IgD-negative memory B cell (primary cell): Measurements from ENCODE around the gene RUBCNL. TPM values are rescaled to one million over a fixed set of nuclear protein-coding genes. Genes with fewer than 3 reads are reported as not detected.
"Not testable (repeated sequence)": the region's sequence is repeated elsewhere in the genome, so short reads cannot be mapped to it uniquely, and the experiment has no call there.

Source experiments
- H3K27ac Mint-ChIP-seq, 3 donors: one replicate each; pipeline ENCODE4 v1.8.0; 2020 to 2022; ENCODE audit warnings: mild to moderate bottlenecking in 3 of 3, mixed read lengths in 3 of 3, moderate library complexity in 1 of 3
- H3K27me3 Mint-ChIP-seq: one replicate; pipeline ENCODE4 v1.8.0; 2021; ENCODE audit warnings: mixed read lengths
- H3K36me3 Mint-ChIP-seq: one replicate; pipeline ENCODE4 v1.8.0; 2020; ENCODE audit warnings: mild to moderate bottlenecking, mixed read lengths
- H3K4me1 Mint-ChIP-seq, 3 donors: one replicate each; pipeline ENCODE4 v1.8.0; 2020 to 2022; ENCODE audit warnings: mixed read lengths in 3 of 3, mild to moderate bottlenecking in 1 of 3
- H3K4me3 Mint-ChIP-seq, 4 donors: one replicate each; pipeline ENCODE4 v1.8.0; 2020 to 2022; ENCODE audit warnings: mild to moderate bottlenecking in 4 of 4, mixed read lengths in 4 of 4, moderate library complexity in 3 of 4
- H3K9me3 Mint-ChIP-seq, 3 donors: one replicate each; pipeline ENCODE4 v1.8.0; 2020 to 2021; ENCODE audit warnings: mixed read lengths in 3 of 3, mild to moderate bottlenecking in 1 of 3
- polyA plus RNA-seq: library from polyadenylated mRNA; unstranded; fragments of 300-500 nt; fragmentation: Illumina TruSeq; gene quantifications from one replicate; pipeline ENCODE4 v1.2.3, GENCODE V29; 2021

RUBCNL gene, protein sequence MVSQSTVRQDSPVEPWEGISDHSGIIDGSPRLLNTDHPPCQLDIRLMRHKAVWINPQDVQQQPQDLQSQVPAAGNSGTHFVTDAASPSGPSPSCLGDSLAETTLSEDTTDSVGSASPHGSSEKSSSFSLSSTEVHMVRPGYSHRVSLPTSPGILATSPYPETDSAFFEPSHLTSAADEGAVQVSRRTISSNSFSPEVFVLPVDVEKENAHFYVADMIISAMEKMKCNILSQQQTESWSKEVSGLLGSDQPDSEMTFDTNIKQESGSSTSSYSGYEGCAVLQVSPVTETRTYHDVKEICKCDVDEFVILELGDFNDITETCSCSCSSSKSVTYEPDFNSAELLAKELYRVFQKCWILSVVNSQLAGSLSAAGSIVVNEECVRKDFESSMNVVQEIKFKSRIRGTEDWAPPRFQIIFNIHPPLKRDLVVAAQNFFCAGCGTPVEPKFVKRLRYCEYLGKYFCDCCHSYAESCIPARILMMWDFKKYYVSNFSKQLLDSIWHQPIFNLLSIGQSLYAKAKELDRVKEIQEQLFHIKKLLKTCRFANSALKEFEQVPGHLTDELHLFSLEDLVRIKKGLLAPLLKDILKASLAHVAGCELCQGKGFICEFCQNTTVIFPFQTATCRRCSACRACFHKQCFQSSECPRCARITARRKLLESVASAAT
- 82.6 TPM for polyA plus RNA-seq

DNA sequence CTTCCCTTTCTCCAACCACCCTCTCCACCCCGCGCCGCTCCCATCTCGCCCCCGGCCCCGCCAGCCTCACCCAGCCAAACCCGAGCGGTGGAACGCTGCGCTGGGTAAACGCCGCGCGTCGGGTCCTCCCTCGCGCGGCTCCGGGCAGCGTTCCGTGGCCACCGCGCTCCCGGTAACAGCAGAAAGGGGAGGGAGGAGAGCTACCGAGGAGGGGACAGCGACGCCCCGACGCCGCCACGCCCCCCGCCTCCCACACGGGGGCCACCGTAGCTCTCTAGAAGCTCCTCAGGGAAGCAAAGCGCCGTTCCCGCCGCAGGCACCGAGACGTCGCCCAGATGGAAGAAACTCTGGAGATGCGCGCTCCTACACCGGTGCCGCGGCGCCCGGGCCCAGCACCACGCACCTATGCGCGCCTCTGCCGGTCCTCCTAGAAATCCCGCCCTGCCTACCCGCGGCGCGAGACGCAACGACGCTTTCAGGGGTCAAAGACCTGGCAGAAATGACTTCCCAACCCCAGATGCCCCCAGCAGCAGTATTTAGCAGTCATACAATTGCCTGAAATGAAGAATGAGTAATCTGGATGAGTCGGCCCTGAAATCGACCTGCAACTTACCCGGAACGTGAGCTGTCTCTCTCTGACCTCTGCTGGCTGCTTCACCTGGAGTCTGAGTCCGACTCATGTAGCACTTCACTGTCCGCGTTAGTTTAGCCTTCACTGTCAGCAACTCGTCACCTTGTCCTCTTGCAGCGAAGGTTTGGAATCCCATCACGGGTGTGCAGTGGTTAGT is at the start of gene RUBCNL:
Gene RUBCNL, minus strand, starts transcription at position 189 of the 788 bp plus-strand sequence. CDS start 14,777 bp downstream, outside the sequence.
- H3K4me3 Mint-ChIP-seq = peak within 1 kb of the TSS; percentile 94 to 99 (median 98)
- peaks cover 5% of the 10 kb centered on the region for H3K36me3 Mint-ChIP-seq
- no peaks in the 10 kb centered on the region for H3K27me3 Mint-ChIP-seq
- H3K9me3 Mint-ChIP-seq = no peaks in the 10 kb centered on the region
- peak within 1 kb of the TSS; percentile 84 to 98 (median 93) for H3K27ac Mint-ChIP-seq
- H3K4me1 Mint-ChIP-seq = peaks cover 26 to 40% (median 34%) of the 10 kb centered on the region in 3 donors

GRCh38 chr13:46429558-46429957 is 42.5 kb upstream of the RUBCNL start:
- not testable (repeated sequence) for H3K27ac Mint-ChIP-seq, H3K27me3 Mint-ChIP-seq, H3K36me3 Mint-ChIP-seq, H3K4me3 Mint-ChIP-seq, H3K9me3 Mint-ChIP-seq, H3K4me1 Mint-ChIP-seq

GRCh38 chr13:46405457-46405856 is 18.4 kb upstream of the RUBCNL start:
- H3K27me3 Mint-ChIP-seq = no peaks in the 10 kb centered on the region
- peaks cover 22 to 45% (median 32%) of the 10 kb centered on the region in 3 donors for H3K4me1 Mint-ChIP-seq
- no peak overlapping the region for H3K27ac Mint-ChIP-seq
- H3K36me3 Mint-ChIP-seq = no peaks in the 10 kb centered on the region
- peak overlapping the region in 1 of 4 donors; percentile 0 for H3K4me3 Mint-ChIP-seq
- H3K9me3 Mint-ChIP-seq = peaks cover 0 to 3% (median 0%) of the 10 kb centered on the region in 3 donors

DNA sequence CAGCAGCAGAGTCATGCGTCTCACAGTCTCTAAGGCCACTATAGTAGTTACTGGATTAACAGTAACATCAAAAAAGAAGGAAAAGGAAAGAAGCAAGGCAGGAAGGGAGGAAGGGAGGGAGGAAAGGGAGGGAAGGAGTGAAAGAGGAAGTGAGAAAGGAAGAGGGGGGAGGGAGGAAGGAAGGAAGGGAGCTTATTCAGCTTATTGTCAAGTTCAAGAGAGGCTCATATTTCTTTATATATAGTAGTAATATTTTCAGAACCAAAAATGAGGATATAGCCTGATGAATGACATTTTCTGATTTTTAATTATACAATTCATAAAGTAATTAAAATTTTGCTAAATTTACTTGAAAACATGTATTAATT is 17.7 kb upstream of the RUBCNL start:
- H3K36me3 Mint-ChIP-seq = no peaks in the 10 kb centered on the region
- H3K4me1 Mint-ChIP-seq = peaks cover 22 to 46% (median 36%) of the 10 kb centered on the region in 3 donors
- H3K27ac Mint-ChIP-seq = no peak overlapping the region
- H3K9me3 Mint-ChIP-seq = peaks cover 0 to 3% (median 0%) of the 10 kb centered on the region in 3 donors
- H3K4me3 Mint-ChIP-seq = peak overlapping the region in 2 of 4 donors; percentile 32 to 33
- no peaks in the 10 kb centered on the region for H3K27me3 Mint-ChIP-seq

- Mint-ChIP-seq H3K36me3 (no peaks in the 10 kb centered on the region), H3K4me3 (peak overlapping the region in 2 of 4 donors; percentile 32 to 33), H3K9me3 (peaks cover 0 to 3% (median 0%) of the 10 kb centered on the region in 3 donors), H3K4me1 (peaks cover 22 to 46% (median 36%) of the 10 kb centered on the region in 3 donors), H3K27ac (no peak overlapping the region), H3K27me3 (no peaks in the 10 kb centered on the region)
These were observed 17.0 kb upstream of the RUBCNL start for GRCh38 chr13:46403851-46404732.

- Mint-ChIP-seq H3K4me1 (peaks cover 22 to 46% (median 36%) of the 10 kb centered on the region in 3 donors), H3K9me3 (peaks cover 0 to 3% (median 0%) of the 10 kb centered on the region in 3 donors), H3K36me3 (no peaks in the 10 kb centered on the region), H3K27ac (peak overlapping the region in 1 of 3 donors; percentile 87), H3K27me3 (no peaks in the 10 kb centered on the region), H3K4me3 (no peak overlapping the region)
These were observed 15.1 kb upstream of the RUBCNL start for GRCh38 chr13:46402178-46402577.

- peaks cover 0 to 3% (median 0%) of the 10 kb centered on the region in 3 donors for H3K9me3 Mint-ChIP-seq
- H3K4me3 Mint-ChIP-seq = peak overlapping the region in 1 of 4 donors; percentile 75
- H3K4me1 Mint-ChIP-seq = peaks cover 22 to 46% (median 36%) of the 10 kb centered on the region in 3 donors
- H3K27me3 Mint-ChIP-seq = no peaks in the 10 kb centered on the region
- H3K27ac Mint-ChIP-seq = peak overlapping the region in 2 of 3 donors; percentile 21 to 88
- H3K36me3 Mint-ChIP-seq = no peaks in the 10 kb centered on the region
These were observed 14.4 kb upstream of the RUBCNL start for GRCh38 chr13:46401432-46401831.

GRCh38 chr13:46396341-46396740 is 9.3 kb upstream of the RUBCNL start:
- no peaks in the 10 kb centered on the region for H3K36me3 Mint-ChIP-seq
- H3K4me1 Mint-ChIP-seq = peaks cover 22 to 28% (median 26%) of the 10 kb centered on the region in 3 donors
- H3K9me3 Mint-ChIP-seq = no peaks in the 10 kb centered on the region
- no peaks in the 10 kb centered on the region for H3K27me3 Mint-ChIP-seq
- H3K4me3 Mint-ChIP-seq = no peak overlapping the region
- H3K27ac Mint-ChIP-seq = no peak overlapping the region

- peak overlapping the region in 3 of 4 donors; percentile 26 to 78 (median 32) for H3K4me3 Mint-ChIP-seq
- peaks cover 37 to 42% (median 40%) of the 10 kb centered on the region in 3 donors for H3K4me1 Mint-ChIP-seq
- no peaks in the 10 kb centered on the region for H3K9me3 Mint-ChIP-seq
- H3K27me3 Mint-ChIP-seq = no peaks in the 10 kb centered on the region
- peaks cover 3% of the 10 kb centered on the region for H3K36me3 Mint-ChIP-seq
- H3K27ac Mint-ChIP-seq = peak overlapping the region in 1 of 3 donors; percentile 19
These were observed 5.9 kb upstream of the RUBCNL start for GRCh38 chr13:46392967-46393366.

DNA sequence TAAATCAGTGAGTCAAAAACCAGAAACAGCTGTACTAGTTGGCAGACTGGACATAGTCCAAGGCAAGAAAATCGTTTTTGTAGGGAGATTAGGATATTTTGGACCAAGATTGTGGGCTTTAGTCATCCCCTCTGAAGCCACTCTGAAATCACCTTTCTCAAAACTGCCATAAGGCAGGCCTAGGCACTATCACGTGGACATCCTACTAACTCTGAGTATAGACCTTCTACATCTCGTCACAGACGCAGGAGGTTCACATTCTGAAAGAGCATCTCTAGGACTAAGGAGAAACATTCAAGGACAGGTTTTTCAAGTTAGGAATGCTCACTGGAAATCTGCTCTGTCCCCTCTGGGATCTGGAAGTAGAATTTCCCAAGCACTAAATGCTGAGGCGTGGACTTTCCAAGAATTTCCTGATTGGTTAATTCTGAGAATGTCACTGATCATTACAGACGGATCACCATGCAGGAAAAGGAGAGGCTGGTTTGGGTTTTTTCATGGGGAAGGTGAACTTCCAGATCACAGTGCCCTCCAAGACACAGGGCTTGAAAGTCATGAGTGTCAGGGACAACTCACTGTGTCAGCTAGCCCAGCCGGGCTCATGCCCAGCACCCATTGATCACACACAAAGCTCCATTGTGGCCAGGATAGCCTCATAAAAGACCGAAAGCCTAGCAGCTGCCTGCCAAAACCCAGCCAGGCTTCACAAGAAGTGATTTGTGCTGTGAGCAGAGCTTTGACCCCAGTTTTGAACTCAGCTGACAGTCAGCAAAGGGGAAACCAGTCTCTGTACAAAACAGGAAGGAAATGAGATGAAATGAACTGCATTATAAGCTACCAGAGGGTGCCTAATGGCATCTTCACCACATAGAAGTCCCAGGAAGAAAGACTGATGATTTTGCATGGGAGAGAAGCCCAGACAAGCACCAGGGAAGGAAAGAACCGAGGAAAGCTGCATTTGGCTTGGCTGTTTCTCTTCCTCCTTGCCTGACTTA is 2.7 kb upstream of the RUBCNL start:
- peaks cover 37 to 45% (median 42%) of the 10 kb centered on the region in 3 donors for H3K4me1 Mint-ChIP-seq
- H3K36me3 Mint-ChIP-seq = peaks cover 5% of the 10 kb centered on the region
- peak overlapping the region; percentile 63 to 95 (median 75) for H3K27ac Mint-ChIP-seq
- H3K9me3 Mint-ChIP-seq = no peaks in the 10 kb centered on the region
- no peaks in the 10 kb centered on the region for H3K27me3 Mint-ChIP-seq
- peak overlapping the region; percentile 59 to 94 (median 86) for H3K4me3 Mint-ChIP-seq

DNA sequence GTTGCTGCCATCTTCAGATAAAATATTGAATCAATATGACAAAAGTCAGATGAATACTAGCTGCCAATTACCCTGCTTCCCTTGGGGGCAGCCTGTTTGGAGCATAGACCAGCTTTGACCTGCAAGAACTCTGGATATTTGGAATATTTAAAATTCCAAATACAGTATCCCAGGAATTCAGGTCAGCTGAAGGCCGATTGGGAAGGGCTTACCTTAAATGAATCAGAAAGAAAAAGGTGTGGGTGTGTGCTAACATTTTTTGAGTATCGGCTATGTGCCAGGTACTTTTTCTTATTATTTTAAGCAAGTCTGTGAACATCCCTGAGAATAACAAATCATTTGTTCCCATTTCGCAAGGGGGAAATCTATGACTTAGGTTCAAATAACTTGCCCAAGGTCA is 1.8 kb upstream of the RUBCNL start:
- peaks cover 5% of the 10 kb centered on the region for H3K36me3 Mint-ChIP-seq
- H3K9me3 Mint-ChIP-seq = no peaks in the 10 kb centered on the region
- no peaks in the 10 kb centered on the region for H3K27me3 Mint-ChIP-seq
- H3K27ac Mint-ChIP-seq = peak overlapping the region; percentile 63 to 95 (median 75)
- peak overlapping the region; percentile 72 to 94 (median 89) for H3K4me3 Mint-ChIP-seq
- peaks cover 36 to 45% (median 42%) of the 10 kb centered on the region in 3 donors for H3K4me1 Mint-ChIP-seq

DNA sequence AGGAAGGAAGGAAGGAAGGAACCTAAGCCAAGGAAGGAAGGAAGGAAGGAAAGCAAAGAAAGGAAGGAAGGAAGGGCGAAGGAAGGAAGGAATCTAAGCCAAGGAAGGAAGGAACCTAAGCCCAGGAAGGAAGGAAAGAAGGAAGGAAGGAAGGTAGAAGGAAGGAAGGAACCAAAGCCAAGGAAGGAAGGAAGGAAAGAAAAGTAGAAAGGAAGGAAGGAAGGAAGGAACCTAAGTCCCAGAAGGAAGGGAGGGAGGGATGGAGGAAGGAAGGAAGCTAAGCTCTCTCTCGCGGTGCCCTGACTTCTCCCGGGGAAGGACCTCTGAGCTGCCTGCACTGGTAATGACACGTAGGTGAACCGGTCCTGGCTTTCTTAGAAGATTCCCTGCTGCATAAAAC is 1.3 kb upstream of the RUBCNL start:
- H3K9me3 Mint-ChIP-seq = no peaks in the 10 kb centered on the region
- peaks cover 33 to 44% (median 41%) of the 10 kb centered on the region in 3 donors for H3K4me1 Mint-ChIP-seq
- peak overlapping the region; percentile 63 to 95 (median 75) for H3K27ac Mint-ChIP-seq
- H3K4me3 Mint-ChIP-seq = peak overlapping the region; percentile 72 to 94 (median 89)
- H3K36me3 Mint-ChIP-seq = peaks cover 5% of the 10 kb centered on the region
- no peaks in the 10 kb centered on the region for H3K27me3 Mint-ChIP-seq
